ENCODE data around the gene SAMD8.

GRCh38 chr10:75097666-75098285 is 13.7 kb upstream of the SAMD8 start:
- TF ChIP-seq CTCF (IDR thresholded peaks at IDR 0.05; ENCODE audit: poor library complexity) (peak; percentile 32), EZH2 (IDR thresholded peaks at IDR 0.05; ENCODE audit: borderline replicate concordance) (no peak)
